HepG2 (cell line): ENCODE results near the gene MYH15. TPM values are rescaled to one million over a fixed set of nuclear protein-coding genes. Genes with fewer than 3 reads are reported as not detected.

ENCODE experiments used
- ATAC-seq: fragments of 200-7000 bp; cut with Tn5 transposase; 3 replicates; pipeline ENCODE4 v1.9.1; 2020; ENCODE audit warnings: mild to moderate bottlenecking, moderate library complexity
- BruUV-seq: library from RNA; stranded (reverse); fragments of 400-500 nt; replicated peaks from 2 replicates; lab custom pipeline; 2021; lab: Mats Ljungman, UMichigan
- CTCF ChIA-PET: fragments of 300-600 bp; formaldehyde crosslinking; extraction: SDS; loops from one replicate; lab custom pipeline; 2021; ENCODE audit warnings: low total read pairs, inconsistent platforms, low intra/inter-chr PET ratio; lab: Yijun Ruan, JAX
- POLR2A ChIA-PET: fragments of 350-600 bp; sonication (Branson Sonifier 250); formaldehyde crosslinking; loops from one replicate; lab custom pipeline; 2020; ENCODE audit warnings: antibody characterized with exemption, inconsistent platforms; lab: Yijun Ruan, JAX
- DNase-seq: peaks from one replicate; pipeline ENCODE4 v3.0.0-alpha.2; 2015; ENCODE audit warnings: low spot score
- FAIRE-seq: peaks from 3 replicates; lab custom pipeline; 2011; peaks lifted over from hg19 to GRCh38; lab: Jason Lieb, UNC
- H2AFZ ChIP-seq: one replicate; pipeline ENCODE4 v1.6.1; 2011; ENCODE audit warnings: low read length, inconsistent platforms
- H3K27ac ChIP-seq: fragments of 300-600 bp; 3 replicates; pipeline ENCODE4 v1.8.0; 2011; ENCODE audit warnings: mixed run types, mild to moderate bottlenecking, mixed read lengths, low read length, inconsistent platforms; ENCODE audit not compliant: insufficient read depth; ENCODE audit errors: extremely low read length
- H3K27me3 ChIP-seq, 2 experiments: fragments of 200-600 bp in 1 of 2; 2 replicates in 1 of 2; 3 replicates in 1 of 2; pipeline versions ENCODE4 v1.6.0 to v1.8.0; 2011; ENCODE audit warnings: low read length in 2 of 2, mild to moderate bottlenecking in 2 of 2, moderate library complexity in 2 of 2, inconsistent platforms in 1 of 2; ENCODE audit not compliant: insufficient read depth in 2 of 2, control insufficient read depth in 1 of 2
- H3K36me3 ChIP-seq, 2 experiments: fragments of 200-600 bp in 1 of 2; replicated peaks in 1 of 2; 2 replicates in 1 of 2; 3 replicates in 1 of 2; pipeline versions ENCODE4 v1.5.1 to v1.8.0; 2011; ENCODE audit warnings: low read length in 2 of 2, inconsistent platforms in 1 of 2; ENCODE audit not compliant: insufficient read depth in 2 of 2, control insufficient read depth in 1 of 2
- H3K4me1 ChIP-seq: 2 replicates; pipeline ENCODE4 v1.5.1; 2012; ENCODE audit warnings: low read length, inconsistent platforms; ENCODE audit not compliant: insufficient read depth
- H3K4me2 ChIP-seq: 2 replicates; pipeline ENCODE4 v1.6.0; 2011; ENCODE audit warnings: low read depth, low read length, inconsistent platforms
- H3K4me3 ChIP-seq, 3 experiments: fragments of 200-600 bp in 1 of 3; sonication (generic), shearing (Covaris generic) in 1 of 3; replicated peaks in 1 of 3; 2 replicates each; pipeline ENCODE4 v1.5.1; 2011 to 2016; ENCODE audit warnings: low read length in 3 of 3, inconsistent platforms in 2 of 3, low read depth in 2 of 3, mild to moderate bottlenecking in 2 of 3, control low read depth in 1 of 3, mixed read lengths in 1 of 3; ENCODE audit not compliant: insufficient read depth in 1 of 3
- H3K79me2 ChIP-seq: one replicate; pipeline ENCODE4 v1.6.1; 2011; ENCODE audit warnings: low read length, inconsistent platforms; ENCODE audit not compliant: insufficient read depth
- H3K9ac ChIP-seq: 2 replicates; pipeline ENCODE4 v1.6.0; 2011; ENCODE audit warnings: mild to moderate bottlenecking, low read depth, low read length, inconsistent platforms; ENCODE audit not compliant: insufficient read depth
- H3K9me3 ChIP-seq: 2 replicates; pipeline ENCODE4 v1.5.1; 2012; ENCODE audit warnings: mild to moderate bottlenecking, low read length
- H4K20me1 ChIP-seq: 2 replicates; pipeline ENCODE4 v1.6.0; 2011; ENCODE audit warnings: inconsistent platforms, mild to moderate bottlenecking, low read length, moderate library complexity; ENCODE audit not compliant: insufficient read depth
- BRD4 ChIP-seq: sonication (generic); formaldehyde crosslinking; IDR thresholded peaks from 2 replicates; pipeline ENCODE4 v1.4.0; 2020; ENCODE audit warnings: missing genetic modification reagents
- FOSL2 ChIP-seq: sonication (generic); formaldehyde crosslinking; IDR thresholded peaks from 2 replicates; pipeline ENCODE4 v1.4.0; 2020; ENCODE audit warnings: missing genetic modification reagents
- FOXK1 ChIP-seq: sonication (generic); formaldehyde crosslinking; IDR thresholded peaks from 2 replicates; pipeline ENCODE4 v1.4.0; 2020; ENCODE audit warnings: low read depth, missing genetic modification reagents, borderline replicate concordance
- FOXM1 ChIP-seq: sonication (generic); formaldehyde crosslinking; IDR thresholded peaks from 2 replicates; pipeline ENCODE4 v1.5.0; 2020; ENCODE audit warnings: missing genetic modification reagents
- IKZF1 ChIP-seq: fragments of 450-650 bp; IDR thresholded peaks from 2 replicates; pipeline ENCODE4 v1.7.1; 2016
- MBD4 ChIP-seq: IDR thresholded peaks from 2 replicates; pipeline ENCODE4 v1.6.1; 2012; ENCODE audit warnings: low read length, inconsistent platforms, borderline replicate concordance
- MEIS2 ChIP-seq: sonication (generic); formaldehyde crosslinking; IDR thresholded peaks from 2 replicates; pipeline ENCODE4 v1.9.0; 2021; ENCODE audit warnings: mild to moderate bottlenecking, missing genetic modification reagents
- NR2F6 ChIP-seq, 2 experiments: IDR thresholded peaks; 2 replicates each; pipeline ENCODE4 v1.6.1; 2016; ENCODE audit warnings: antibody characterized with exemption in 1 of 2, mild to moderate bottlenecking in 1 of 2
- SMYD3 ChIP-seq: sonication (generic); formaldehyde crosslinking; IDR thresholded peaks from 2 replicates; pipeline ENCODE4 v1.8.1; 2023; ENCODE audit warnings: mild to moderate bottlenecking, missing genetic modification reagents
- ZKSCAN5 ChIP-seq: sonication (generic); formaldehyde crosslinking; IDR thresholded peaks from 2 replicates; pipeline ENCODE4 v1.5.1; 2020; ENCODE audit warnings: mild to moderate bottlenecking, missing genetic modification reagents
- ZKSCAN8 ChIP-seq: IDR thresholded peaks from 2 replicates; pipeline ENCODE4 v1.6.1; 2016; ENCODE audit warnings: borderline replicate concordance, missing genetic modification reagents, missing compliant biosample characterization
- ZNF44 ChIP-seq: sonication (generic); formaldehyde crosslinking; IDR thresholded peaks from 2 replicates; pipeline ENCODE4 v1.5.1; 2020; ENCODE audit warnings: mild to moderate bottlenecking, missing genetic modification reagents
- ZNF746 ChIP-seq: sonication (generic); formaldehyde crosslinking; IDR thresholded peaks from 2 replicates; pipeline ENCODE4 v1.8.0; 2022; ENCODE audit warnings: mild to moderate bottlenecking, missing genetic modification reagents
- WGBS: methylation state at CpG from one replicate; pipeline ENCODE4 v1.1.6; 2017; ENCODE audit warnings: low lambda C conversion rate; 5-methylcytosine and 5-hydroxymethylcytosine counted together
- in situ Hi-C: cut with HindIII; loops from 2 replicates; pipeline ENCODE4 v1.10.0; 2017; ENCODE audit warnings: low pct_unique_long_range_greater_than_20kb; ENCODE audit not compliant: extremely low pct_ligation_motif_present
- intact Hi-C: fragments of 100-400 bp; cut with micrococcal nuclease; formaldehyde crosslinking; loops from one replicate; pipeline ENCODE4 v1.10.0; 2022; ENCODE audit not compliant: unreplicated experiment
- polyA plus RNA-seq, 8 experiments: library from polyadenylated mRNA; depleted of rRNA in 3 of 8; stranded (reverse) in 7 of 8; unstranded in 1 of 8; fragments of >200 nt; fragmentation: Illumina TruSeq in 4 of 8; extraction: Trizol in 4 of 8; gene quantifications; 2 replicates each; pipeline versions ENCODE4 v1.2.1 to v1.2.3, GENCODE V29; 2011 to 2016; ENCODE audit warnings: low read depth in 4 of 8, missing spikeins in 1 of 8, mixed read lengths in 1 of 8; ENCODE audit not compliant: insufficient read depth in 1 of 8
- total RNA-seq, 5 experiments: library from RNA; depleted of rRNA; stranded (reverse); fragments of >200 nt; fragmentation: Illumina TruSeq; extraction: Trizol; gene quantifications; 2 replicates each; pipeline ENCODE4 v1.2.3, GENCODE V29; 2016; ENCODE audit warnings: low read depth in 1 of 5
- TF ChIP-seq, protein P1 (sequence below): IDR thresholded peaks from 2 replicates; pipeline ENCODE4 v1.6.1; 2012; ENCODE audit warnings: low read depth, low read length, improper control_type of control experiment
- TF ChIP-seq, protein P2 (sequence below): IDR thresholded peaks from 2 replicates; pipeline ENCODE4 v1.6.1; 2016; ENCODE audit warnings: low read depth, borderline replicate concordance
- TF ChIP-seq, protein P3 (sequence below): sonication (generic); formaldehyde crosslinking; IDR thresholded peaks from 2 replicates; pipeline ENCODE4 v1.5.0; 2020; ENCODE audit warnings: missing genetic modification reagents, mild to moderate bottlenecking, borderline replicate concordance

The MYH15 gene
- total and polyA plus RNA-seq, 2 of the 13 experiments (the other 11 are each of a cell fraction or from before 2014, with no cell fraction given): 0.03 to 0.09 TPM

DNA sequence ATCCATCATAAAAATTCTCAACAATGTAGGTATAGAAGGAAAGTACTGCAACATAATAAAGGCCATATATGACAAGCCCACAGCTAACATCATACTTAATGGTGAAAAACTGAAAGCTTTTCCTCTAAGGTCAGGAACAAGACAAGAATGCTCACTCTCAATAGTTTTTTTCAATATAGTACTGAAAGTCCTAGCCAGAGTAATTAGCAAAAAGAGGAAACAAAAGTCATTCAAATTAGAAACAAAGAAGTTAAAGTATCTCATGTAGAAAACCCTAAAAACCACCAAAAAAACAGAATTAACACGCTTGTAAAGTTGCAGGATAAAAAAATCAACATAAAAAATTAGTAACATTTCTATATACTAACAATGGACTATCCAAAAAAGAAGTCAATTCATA, 61.8 kb downstream of the MYH15 start (continued):
- no peak for TF ChIP-seq FOXM1 (CRISPR knock-in tag)

DNA sequence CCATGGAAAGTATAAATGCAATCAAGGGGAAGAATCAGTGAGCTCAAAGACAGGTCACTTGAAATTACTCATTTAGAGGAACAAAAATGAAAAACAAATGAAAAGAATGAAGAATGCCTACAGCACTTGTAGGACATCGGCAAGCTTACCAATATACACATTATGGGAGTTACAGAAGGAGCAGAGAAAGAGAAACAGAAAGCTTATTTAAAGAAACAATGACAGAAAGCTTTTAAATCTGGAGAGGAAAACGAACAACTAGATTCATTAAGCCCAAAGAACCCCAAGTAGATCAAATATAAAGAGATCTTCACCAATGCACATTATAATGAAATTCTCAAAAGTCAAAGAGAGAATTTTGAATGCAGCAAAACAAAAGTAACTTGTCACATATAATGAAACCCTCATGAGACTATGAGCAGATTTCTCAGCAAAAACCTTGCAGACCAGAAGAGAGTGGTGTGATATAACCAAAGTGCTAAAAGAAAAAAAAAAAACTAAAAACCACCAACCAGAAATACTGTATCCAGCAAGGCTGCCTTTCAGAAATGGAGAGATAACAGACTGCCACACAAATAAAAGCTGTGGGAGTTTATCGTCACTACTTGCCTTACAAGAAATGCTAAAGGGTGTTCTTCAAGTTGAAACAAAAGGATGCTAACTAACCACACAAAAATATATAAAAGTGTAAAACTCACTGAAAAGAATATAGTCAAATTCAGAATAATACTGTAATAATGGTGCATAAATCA, 63.1 kb downstream of the MYH15 start:
- no peak overlapping the region for H3K9ac ChIP-seq
- H3K27ac ChIP-seq: no peak overlapping the region
- H3K9me3 ChIP-seq: peaks cover 17% of the 10 kb centered on the region
- intact Hi-C loops (no loop called here), in situ Hi-C loops (no loop called here)
- H4K20me1 ChIP-seq: no peaks in the 10 kb centered on the region
- 2% methylated on average over 3 of the region's 3 CpGs for WGBS
- no TSS peak for BruUV-seq
- no peak overlapping the region for H3K4me3 ChIP-seq
- POLR2A ChIA-PET: no interaction called here
- no peaks in the 10 kb centered on the region for H3K27me3 ChIP-seq
- CTCF ChIA-PET: no interaction called here
- no peak overlapping the region for H3K4me2 ChIP-seq
- DNase-seq (no peak), FAIRE-seq (no peak), ATAC-seq (no peak)
- no peaks in the 10 kb centered on the region for H3K79me2 ChIP-seq
- H3K36me3 ChIP-seq: no peaks in the 10 kb centered on the region
- no peak overlapping the region for H2AFZ ChIP-seq
- TF ChIP-seq, protein P1, sequence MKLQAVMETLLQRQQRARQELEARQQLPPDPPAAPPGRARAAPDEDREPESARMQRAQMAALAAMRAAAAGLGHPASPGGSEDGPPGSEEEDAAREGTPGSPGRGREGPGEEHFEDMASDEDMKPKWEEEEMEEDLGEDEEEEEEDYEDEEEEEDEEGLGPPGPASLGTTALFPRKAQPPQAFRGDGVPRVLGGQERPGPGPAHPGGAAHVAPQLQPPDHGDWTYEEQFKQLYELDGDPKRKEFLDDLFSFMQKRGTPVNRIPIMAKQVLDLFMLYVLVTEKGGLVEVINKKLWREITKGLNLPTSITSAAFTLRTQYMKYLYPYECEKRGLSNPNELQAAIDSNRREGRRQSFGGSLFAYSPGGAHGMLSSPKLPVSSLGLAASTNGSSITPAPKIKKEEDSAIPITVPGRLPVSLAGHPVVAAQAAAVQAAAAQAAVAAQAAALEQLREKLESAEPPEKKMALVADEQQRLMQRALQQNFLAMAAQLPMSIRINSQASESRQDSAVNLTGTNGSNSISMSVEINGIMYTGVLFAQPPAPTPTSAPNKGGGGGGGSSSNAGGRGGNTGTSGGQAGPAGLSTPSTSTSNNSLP: no peak
- TF ChIP-seq, protein P2, sequence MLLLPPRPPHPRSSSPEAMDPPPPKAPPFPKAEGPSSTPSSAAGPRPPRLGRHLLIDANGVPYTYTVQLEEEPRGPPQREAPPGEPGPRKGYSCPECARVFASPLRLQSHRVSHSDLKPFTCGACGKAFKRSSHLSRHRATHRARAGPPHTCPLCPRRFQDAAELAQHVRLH (CRISPR knock-in tag): no peak
- TF ChIP-seq ZKSCAN5 (CRISPR knock-in tag) (no peak), IKZF1 (no peak), ZNF746 (CRISPR knock-in tag) (no peak), BRD4 (no peak), ZKSCAN8 (CRISPR knock-in tag) (no peak), ZNF44 (CRISPR knock-in tag) (no peak), FOXK1 (CRISPR knock-in tag) (no peak), FOSL2 (CRISPR knock-in tag) (no peak), NR2F6 (IDR thresholded peaks at IDR 0.05) (no peak), NR2F6 (CRISPR knock-in tag; IDR thresholded peaks at IDR 0.05) (no peak), MBD4 (no peak), SMYD3 (no peak), MEIS2 (no peak)
- TF ChIP-seq, protein P3, sequence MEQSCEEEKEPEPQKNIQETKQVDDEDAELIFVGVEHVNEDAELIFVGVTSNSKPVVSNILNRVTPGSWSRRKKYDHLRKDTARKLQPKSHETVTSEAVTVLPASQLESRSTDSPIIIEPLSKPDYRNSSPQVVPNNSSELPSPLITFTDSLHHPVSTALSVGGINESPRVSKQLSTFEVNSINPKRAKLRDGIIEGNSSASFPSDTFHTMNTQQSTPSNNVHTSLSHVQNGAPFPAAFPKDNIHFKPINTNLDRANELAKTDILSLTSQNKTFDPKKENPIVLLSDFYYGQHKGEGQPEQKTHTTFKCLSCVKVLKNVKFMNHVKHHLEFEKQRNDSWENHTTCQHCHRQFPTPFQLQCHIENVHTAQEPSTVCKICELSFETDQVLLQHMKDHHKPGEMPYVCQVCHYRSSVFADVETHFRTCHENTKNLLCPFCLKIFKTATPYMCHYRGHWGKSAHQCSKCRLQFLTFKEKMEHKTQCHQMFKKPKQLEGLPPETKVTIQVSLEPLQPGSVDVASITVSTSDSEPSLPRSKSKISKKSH: no peak
- H3K4me1 ChIP-seq: no peaks in the 10 kb centered on the region
